Measurements from ENCODE around the gene CHMP6. TPM values are rescaled to one million over a fixed set of nuclear protein-coding genes. Genes with fewer than 3 reads are reported as not detected.

CHMP6 gene
- polyA plus RNA-seq, 3 donors = 20.3 to 44.8 (median 44.1) TPM

DNA sequence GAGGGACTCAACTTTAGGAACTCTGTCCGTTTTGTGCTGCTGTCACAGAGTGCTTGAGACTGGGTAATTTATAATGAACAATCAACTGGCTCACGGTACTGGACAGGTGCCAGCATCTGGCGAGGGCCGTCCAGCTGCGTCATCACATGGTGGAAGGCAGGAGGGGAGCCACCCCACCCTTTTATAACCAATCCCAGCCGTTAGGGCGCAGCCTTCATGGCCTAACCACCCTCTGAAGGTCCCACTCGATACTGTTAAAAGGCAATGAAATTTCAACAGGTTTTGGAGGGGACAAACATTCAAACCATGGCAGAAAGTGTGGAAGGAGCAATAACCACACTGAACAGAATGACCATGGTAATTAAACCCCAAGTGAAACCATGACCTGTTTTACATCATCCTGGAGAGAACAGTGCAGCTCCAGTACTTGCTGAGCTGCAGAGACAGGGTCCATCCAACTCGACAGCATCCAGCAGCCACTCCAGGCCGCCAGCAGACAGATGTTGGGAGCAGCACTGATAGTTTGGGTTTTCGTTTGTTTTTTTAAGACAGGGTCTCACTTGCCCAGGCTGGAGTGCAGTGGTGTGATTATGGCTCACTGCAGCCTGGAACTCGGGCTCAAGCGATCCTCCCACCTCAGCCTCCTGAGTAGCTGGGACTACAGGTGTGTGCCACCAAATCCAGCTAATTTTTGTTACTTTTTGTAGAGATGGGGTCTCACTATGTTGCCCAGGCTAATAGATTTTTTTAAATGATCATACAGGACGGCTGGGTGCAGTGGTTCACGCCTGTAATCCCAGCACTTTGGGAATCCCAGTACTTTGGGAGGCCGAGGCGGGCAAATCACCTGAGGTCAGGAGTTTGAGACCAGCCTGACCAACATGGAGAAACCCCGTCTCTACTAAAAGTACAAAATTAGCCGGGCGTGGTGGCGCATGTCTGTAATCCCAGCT is 11.0 kb downstream of the CHMP6 start:
- Histone ChIP-seq H2AFZ (ENCODE audit: insufficient read depth, low read depth, low read length, poor library complexity, severe bottlenecking) (no peak overlapping the region), H3K4me3 (replicated peaks in 1 of 3; ENCODE audit: low read depth in 2 of 3, low read length in 3 of 3) (no peak overlapping the region), H3K36me3 (replicated peaks in 1 of 2; ENCODE audit: control insufficient read depth in 1 of 2, insufficient read depth in 2 of 2, low read length in 2 of 2) (peaks cover 27 to 28% of the 10 kb centered on the region in 2 donors), H3K79me2 (ENCODE audit: insufficient read depth, low read length) (no peaks in the 10 kb centered on the region), H4K20me1 (ENCODE audit: insufficient read depth, low read length) (peaks cover 4% of the 10 kb centered on the region), H3K9me3 (replicated peaks in 1 of 2; ENCODE audit: control insufficient read depth in 1 of 2, insufficient read depth in 1 of 2, low read length in 2 of 2) (peaks cover 0 to 5% of the 10 kb centered on the region in 2 donors), H3K4me1 (ENCODE audit: control insufficient read depth in 1 of 2, insufficient read depth in 2 of 2, low read length in 2 of 2) (peaks cover 23 to 27% of the 10 kb centered on the region in 2 donors), H3K9ac (ENCODE audit: insufficient read depth, low read length, poor library complexity, severe bottlenecking) (no peak overlapping the region), H3K27me3 (ENCODE audit: control insufficient read depth in 2 of 2, insufficient read depth in 2 of 2, low read length in 2 of 2) (peaks cover 15 to 44% of the 10 kb centered on the region in 2 donors), H3K27ac (ENCODE audit: low read depth in 1 of 2, low read length in 2 of 2) (no peak overlapping the region), H3K4me2 (replicated peaks; ENCODE audit: extremely low read depth, low read length, poor library complexity, severe bottlenecking) (no peak overlapping the region)
- Mint-ChIP-seq H3K4me3 (peak overlapping the region in 1 of 2 donors; percentile 79), H3K27ac (no peak overlapping the region), H3K9me3 (peaks cover 0 to 16% (median 7%) of the 10 kb centered on the region in 7 donors), H3K36me3 (peaks cover 27 to 29% of the 10 kb centered on the region in 2 donors), H3K4me1 (peaks cover 35% of the 10 kb centered on the region), H3K27me3 (ENCODE audit: low read depth in 3 of 3) (peaks cover 46 to 55% (median 49%) of the 10 kb centered on the region in 3 donors)
- intact Hi-C loops (cut with micrococcal nuclease) = no loop called here
- 31% methylated on average over 11 of the region's 21 CpGs for WGBS (ENCODE audit: insufficient coverage)
- TF ChIP-seq, protein P1, sequence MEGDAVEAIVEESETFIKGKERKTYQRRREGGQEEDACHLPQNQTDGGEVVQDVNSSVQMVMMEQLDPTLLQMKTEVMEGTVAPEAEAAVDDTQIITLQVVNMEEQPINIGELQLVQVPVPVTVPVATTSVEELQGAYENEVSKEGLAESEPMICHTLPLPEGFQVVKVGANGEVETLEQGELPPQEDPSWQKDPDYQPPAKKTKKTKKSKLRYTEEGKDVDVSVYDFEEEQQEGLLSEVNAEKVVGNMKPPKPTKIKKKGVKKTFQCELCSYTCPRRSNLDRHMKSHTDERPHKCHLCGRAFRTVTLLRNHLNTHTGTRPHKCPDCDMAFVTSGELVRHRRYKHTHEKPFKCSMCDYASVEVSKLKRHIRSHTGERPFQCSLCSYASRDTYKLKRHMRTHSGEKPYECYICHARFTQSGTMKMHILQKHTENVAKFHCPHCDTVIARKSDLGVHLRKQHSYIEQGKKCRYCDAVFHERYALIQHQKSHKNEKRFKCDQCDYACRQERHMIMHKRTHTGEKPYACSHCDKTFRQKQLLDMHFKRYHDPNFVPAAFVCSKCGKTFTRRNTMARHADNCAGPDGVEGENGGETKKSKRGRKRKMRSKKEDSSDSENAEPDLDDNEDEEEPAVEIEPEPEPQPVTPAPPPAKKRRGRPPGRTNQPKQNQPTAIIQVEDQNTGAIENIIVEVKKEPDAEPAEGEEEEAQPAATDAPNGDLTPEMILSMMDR (IDR thresholded peaks at IDR 0.05) = no peak
- no peak for DNase-seq

DNA sequence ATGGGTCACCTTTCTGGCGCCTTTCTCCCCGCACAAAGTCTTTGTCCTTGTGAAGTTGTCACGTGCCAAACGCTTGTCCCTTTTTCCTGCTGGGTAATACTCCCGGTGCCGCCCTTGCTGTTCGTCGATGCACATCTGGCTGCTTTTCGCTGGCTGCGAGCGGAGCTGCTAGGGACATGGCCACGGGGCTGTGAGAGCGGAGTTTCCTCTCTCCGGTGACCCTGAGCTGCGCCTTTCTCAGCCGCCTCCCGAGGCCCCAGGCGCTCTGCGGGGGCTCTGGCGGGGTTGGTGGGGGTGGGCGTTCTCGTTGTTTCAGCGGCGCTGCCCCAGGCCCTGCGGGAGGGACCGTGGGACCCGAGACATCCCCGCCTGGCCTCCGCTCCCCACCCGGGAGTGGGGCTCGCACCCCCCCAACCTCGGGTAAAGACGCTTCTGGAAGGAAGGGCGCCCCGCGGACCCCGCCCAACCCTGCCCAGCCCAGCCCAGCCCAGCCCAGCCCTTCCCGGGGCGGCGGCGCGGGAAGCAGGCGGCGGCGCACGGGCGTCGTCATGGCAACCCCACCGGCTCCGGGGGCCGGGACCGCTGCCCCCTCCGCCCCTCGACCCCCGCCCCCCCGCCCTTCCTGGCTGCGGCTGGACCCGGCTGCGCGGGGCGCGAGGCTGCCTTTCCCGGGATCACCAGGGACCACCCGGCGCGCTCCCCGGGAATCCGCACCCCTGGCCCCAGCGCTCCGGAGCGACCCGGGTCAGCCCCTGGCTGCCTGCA is 12.3 kb downstream of the CHMP6 start:
- intact Hi-C loops (cut with micrococcal nuclease) = no loop called here
- Histone ChIP-seq H3K27ac (ENCODE audit: low read depth in 1 of 2, low read length in 2 of 2) (no peak overlapping the region), H3K4me1 (ENCODE audit: control insufficient read depth in 1 of 2, insufficient read depth in 2 of 2, low read length in 2 of 2) (peaks cover 26 to 31% of the 10 kb centered on the region in 2 donors), H3K9me3 (replicated peaks in 1 of 2; ENCODE audit: control insufficient read depth in 1 of 2, insufficient read depth in 1 of 2, low read length in 2 of 2) (peaks cover 0 to 5% of the 10 kb centered on the region in 2 donors), H3K4me2 (replicated peaks; ENCODE audit: extremely low read depth, low read length, poor library complexity, severe bottlenecking) (peak overlapping the region; percentile 43), H3K9ac (ENCODE audit: insufficient read depth, low read length, poor library complexity, severe bottlenecking) (no peak overlapping the region), H3K79me2 (ENCODE audit: insufficient read depth, low read length) (no peaks in the 10 kb centered on the region), H4K20me1 (ENCODE audit: insufficient read depth, low read length) (peaks cover 2% of the 10 kb centered on the region), H3K4me3 (replicated peaks in 1 of 3; ENCODE audit: low read depth in 2 of 3, low read length in 3 of 3) (peak overlapping the region in 1 of 3 experiments; percentile 38), H3K27me3 (ENCODE audit: control insufficient read depth in 2 of 2, insufficient read depth in 2 of 2, low read length in 2 of 2) (peaks cover 15 to 44% of the 10 kb centered on the region in 2 donors), H2AFZ (ENCODE audit: insufficient read depth, low read depth, low read length, poor library complexity, severe bottlenecking) (no peak overlapping the region), H3K36me3 (replicated peaks in 1 of 2; ENCODE audit: control insufficient read depth in 1 of 2, insufficient read depth in 2 of 2, low read length in 2 of 2) (peaks cover 15 to 16% of the 10 kb centered on the region in 2 donors)
- Mint-ChIP-seq H3K9me3 (peaks cover 0 to 16% (median 7%) of the 10 kb centered on the region in 7 donors), H3K4me1 (peaks cover 37% of the 10 kb centered on the region), H3K4me3 (peak overlapping the region in 1 of 2 donors; percentile 85), H3K36me3 (peaks cover 16% of the 10 kb centered on the region in 2 donors), H3K27me3 (ENCODE audit: low read depth in 3 of 3) (peaks cover 45 to 55% (median 52%) of the 10 kb centered on the region in 3 donors), H3K27ac (peak overlapping the region in 1 of 7 donors; percentile 66)
- 2% methylated on average over 64 of the region's 72 CpGs for WGBS (ENCODE audit: insufficient coverage)
- no peak for DNase-seq
- TF ChIP-seq, protein P1 (IDR thresholded peaks at IDR 0.05) = no peak

All from CD14-positive monocyte (primary cell).